ENCODE results near the gene KIF5B. TPM values are rescaled to one million over a fixed set of nuclear protein-coding genes. Genes with fewer than 3 reads are reported as not detected.
A peak's percentile ranks its signal among the peaks of the same experiment; 100 is the strongest.

KIF5B gene
- total and polyA plus RNA-seq, 9 of the 15 experiments (the other 6 are each of a cell fraction or from before 2014, with no cell fraction given): 24.4 to 94.4 (median 68.9) TPM

- TF ChIP-seq ZNF639 (CRISPR knock-in tag; conservative IDR thresholded peaks at IDR 0.05 in 1 of 2, IDR thresholded peaks at IDR 0.05 in 1 of 2) (0 out of 4 replicates have a peak, but pooled peaks of 1 of the 2 experiments have one; percentile 33), GABPA (tag; conservative IDR thresholded peaks at IDR 0.05; ENCODE audit: low read depth) (peak; percentile 53), GABPB1 (CRISPR knock-in tag; IDR thresholded peaks at IDR 0.05) (0 out of 2 replicates have a peak, but pooled peaks have one; percentile 19), BDP1 (IDR thresholded peaks at IDR 0.05; ENCODE audit: insufficient read depth, insufficient read length) (no peak), NR2C2 (CRISPR knock-in tag; IDR thresholded peaks at IDR 0.05) (0 out of 2 replicates have a peak, but pooled peaks have one; percentile 53), NR2C2 (tag; IDR thresholded peaks at IDR 0.05) (peak; percentile 87), TCFL5 (CRISPR knock-in tag; conservative IDR thresholded peaks at IDR 0.05) (no peak), NR3C1 (CRISPR knock-in tag; IDR thresholded peaks at IDR 0.05) (no peak), ARNT (IDR thresholded peaks at IDR 0.05) (no peak), ZBTB17 (CRISPR knock-in tag; IDR thresholded peaks at IDR 0.05) (peak; percentile 4; the same call in 1 of the 2 replicates), EP400 (IDR thresholded peaks at IDR 0.05) (0 out of 2 replicates have a peak, but pooled peaks have one; percentile 7), PTTG1 (tag; IDR thresholded peaks at IDR 0.05; ENCODE audit: low read depth) (peak; percentile 64; the same call in 1 of the 2 replicates), BCOR (IDR thresholded peaks at IDR 0.05) (no peak), FOXM1 (IDR thresholded peaks at IDR 0.05; ENCODE audit: low read depth) (peak; percentile 19; the same call in 1 of the 2 replicates), FOXM1 (CRISPR knock-in tag; IDR thresholded peaks at IDR 0.05; ENCODE audit: low read depth) (no peak), EP300 (IDR thresholded peaks at IDR 0.05; ENCODE audit: low read length) (peak; percentile 46), ESRRA (IDR thresholded peaks at IDR 0.05; ENCODE audit: borderline replicate concordance, low read depth) (peak; percentile 85), ZNF398 (CRISPR knock-in tag; IDR thresholded peaks at IDR 0.05) (no peak), ZNF592 (IDR thresholded peaks at IDR 0.05) (peak; percentile 56; the same call in 1 of the 2 replicates), PKNOX1 (IDR thresholded peaks at IDR 0.05) (peak; percentile 89)
Observed at GRCh38 chr10:31977440-31978155, 78.6 kb downstream of the KIF5B start (continued).

Measured in K562 (cell line).